ENCODE data around the gene CDCA7L. TPM values are rescaled to one million over a fixed set of nuclear protein-coding genes. Genes with fewer than 3 reads are reported as not detected.
"Not testable (repeated sequence)": the region's sequence is repeated elsewhere in the genome, so short reads cannot be mapped to it uniquely, and the experiment has no call there.

Gene CDCA7L
- total RNA-seq, 1 donor = 19.8 TPM

DNA sequence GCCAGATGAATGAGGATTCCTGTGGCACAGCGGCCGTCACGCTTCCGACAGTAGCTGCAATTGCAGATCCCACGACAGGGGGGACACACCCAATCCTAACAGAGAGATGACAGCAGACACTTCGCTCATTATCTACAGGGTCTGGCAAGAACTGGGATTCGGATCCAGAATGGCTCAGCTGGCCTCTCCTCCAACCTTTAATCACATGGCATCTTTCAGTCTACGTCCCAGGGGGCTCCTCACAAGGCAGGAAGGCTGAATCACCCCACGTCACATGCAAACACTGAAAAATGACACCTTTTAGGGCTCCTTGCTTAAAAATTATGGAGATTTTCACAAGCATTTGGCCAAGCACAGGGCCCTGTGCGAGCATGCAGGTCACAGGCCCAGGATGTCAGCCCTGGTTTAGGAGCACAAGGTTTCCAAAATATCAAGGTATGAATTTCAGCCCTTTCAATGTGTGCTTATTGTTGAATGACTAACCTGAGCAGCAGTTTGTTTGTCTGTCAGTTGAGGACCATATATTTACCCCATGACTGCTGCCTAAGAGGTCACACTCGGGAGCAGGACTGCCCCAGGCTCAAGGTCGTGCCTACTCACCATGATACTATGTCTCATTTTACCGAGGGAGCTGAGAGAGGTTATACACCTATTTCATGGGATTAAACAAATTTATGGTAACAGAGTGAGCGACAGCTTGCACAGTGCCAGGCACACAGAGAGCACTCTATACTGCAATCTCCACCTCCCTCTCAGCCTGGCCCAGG, 42.5 kb downstream of the CDCA7L start:
- peaks cover 11% of the 10 kb centered on the region for H3K4me1 ChIP-seq (ENCODE audit: insufficient read depth, low read length)
- H3K27me3 ChIP-seq (ENCODE audit: insufficient read depth, low read length) = no peaks in the 10 kb centered on the region

DNA sequence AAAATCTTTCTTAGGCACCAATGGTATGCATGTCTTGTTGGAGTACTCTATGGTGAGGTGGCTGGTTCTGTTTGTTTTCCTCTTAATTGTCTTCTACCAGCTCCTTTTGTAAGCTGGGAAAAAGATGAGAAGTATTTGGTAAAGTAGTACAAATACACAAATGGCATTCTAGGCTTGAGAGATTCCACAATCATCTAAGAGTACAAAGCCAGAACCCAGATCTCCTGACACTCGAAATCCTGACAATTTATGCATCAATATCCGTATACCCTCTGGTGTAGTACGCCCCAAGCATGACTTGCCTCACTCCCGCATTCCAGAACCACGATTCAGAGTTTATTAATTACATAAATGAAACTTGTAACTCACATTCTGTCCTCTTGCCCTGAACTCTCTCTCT, 43.5 kb downstream of the CDCA7L start:
- Histone ChIP-seq H3K4me3 (ENCODE audit: low read length) (no peak overlapping the region), H3K27me3 (ENCODE audit: insufficient read depth, low read length) (no peaks in the 10 kb centered on the region), H3K4me1 (ENCODE audit: insufficient read depth, low read length) (peaks cover 21% of the 10 kb centered on the region), H3K9me3 (ENCODE audit: low read depth, low read length) (no peaks in the 10 kb centered on the region)

More for the DNA sequence above, 42.5 kb downstream of the CDCA7L start:
- no peaks in the 10 kb centered on the region for H3K9me3 ChIP-seq (ENCODE audit: low read depth, low read length)
- no peak overlapping the region for H3K4me3 ChIP-seq (ENCODE audit: low read length)

GRCh38 chr7:21898265-21898930, 47.3 kb downstream of the CDCA7L start:
- peaks cover 28% of the 10 kb centered on the region for H3K4me1 ChIP-seq (ENCODE audit: insufficient read depth, low read length)
- no peaks in the 10 kb centered on the region for H3K27me3 ChIP-seq (ENCODE audit: insufficient read depth, low read length)
- H3K4me3 ChIP-seq (ENCODE audit: low read length) = peak overlapping the region; percentile 18
- H3K9me3 ChIP-seq (ENCODE audit: low read depth, low read length) = no peaks in the 10 kb centered on the region

- no peaks in the 10 kb centered on the region for H3K27me3 ChIP-seq (ENCODE audit: insufficient read depth, low read length)
- H3K9me3 ChIP-seq (ENCODE audit: low read depth, low read length) = no peaks in the 10 kb centered on the region
- H3K4me1 ChIP-seq (ENCODE audit: insufficient read depth, low read length) = peaks cover 19% of the 10 kb centered on the region
- H3K4me3 ChIP-seq (ENCODE audit: low read length) = no peak overlapping the region
Measured at GRCh38 chr7:21893401-21893800, 52.3 kb downstream of the CDCA7L start.

GRCh38 chr7:21891291-21891690, 54.4 kb downstream of the CDCA7L start:
- Histone ChIP-seq H3K4me1 (ENCODE audit: insufficient read depth, low read length) (no peaks in the 10 kb centered on the region), H3K9me3 (ENCODE audit: low read depth, low read length) (no peaks in the 10 kb centered on the region), H3K4me3 (ENCODE audit: low read length) (no peak overlapping the region), H3K27me3 (ENCODE audit: insufficient read depth, low read length) (no peaks in the 10 kb centered on the region)

DNA sequence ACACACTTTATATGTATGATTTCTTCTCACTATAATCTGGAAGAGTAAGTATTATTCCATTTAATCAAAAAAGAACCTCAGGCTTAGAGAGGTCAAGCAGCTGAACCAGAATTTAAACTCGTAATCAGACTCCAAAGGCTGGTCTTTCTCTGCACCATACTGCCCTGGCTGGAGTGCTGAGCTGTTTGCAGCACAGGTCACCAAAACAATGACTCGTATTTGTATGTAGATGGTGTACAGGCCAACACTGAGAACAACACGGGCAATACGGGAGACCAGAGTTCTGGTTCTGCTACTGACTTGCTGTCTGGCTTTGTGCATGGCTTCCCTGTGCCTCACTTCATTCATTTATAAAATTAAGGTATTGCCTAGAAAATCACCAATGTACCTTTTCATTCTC, 57.9 kb downstream of the CDCA7L start:
- no peak overlapping the region for H3K4me3 ChIP-seq (ENCODE audit: low read length)
- H3K27me3 ChIP-seq (ENCODE audit: insufficient read depth, low read length) = no peaks in the 10 kb centered on the region
- no peaks in the 10 kb centered on the region for H3K4me1 ChIP-seq (ENCODE audit: insufficient read depth, low read length)
- no peaks in the 10 kb centered on the region for H3K9me3 ChIP-seq (ENCODE audit: low read depth, low read length)

DNA sequence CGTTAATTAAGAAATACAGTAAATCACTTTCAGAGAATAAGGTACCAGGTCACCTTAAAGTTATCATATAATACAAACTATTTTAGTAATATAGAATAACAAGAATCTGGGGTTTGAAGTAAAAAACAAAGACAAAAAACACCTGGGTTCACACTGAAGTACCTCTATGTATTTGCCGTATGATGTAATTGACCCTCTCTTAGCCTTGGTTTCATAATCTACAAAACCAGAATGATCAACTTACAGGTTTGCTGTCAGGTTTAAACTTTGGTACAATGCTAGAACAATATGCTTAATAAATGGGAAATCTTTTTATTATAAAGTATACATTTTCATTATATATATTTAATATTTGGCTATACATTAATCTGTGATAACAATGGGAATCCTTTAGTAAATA, 58.3 kb downstream of the CDCA7L start:
- Histone ChIP-seq H3K4me3 (ENCODE audit: low read length) (no peak overlapping the region), H3K27me3 (ENCODE audit: insufficient read depth, low read length) (no peaks in the 10 kb centered on the region), H3K4me1 (ENCODE audit: insufficient read depth, low read length) (no peaks in the 10 kb centered on the region), H3K9me3 (ENCODE audit: low read depth, low read length) (no peaks in the 10 kb centered on the region)

- no peaks in the 10 kb centered on the region for H3K4me1 ChIP-seq (ENCODE audit: insufficient read depth, low read length)
- no peak overlapping the region for H3K4me3 ChIP-seq (ENCODE audit: low read length)
- H3K27me3 ChIP-seq (ENCODE audit: insufficient read depth, low read length) = no peaks in the 10 kb centered on the region
- no peaks in the 10 kb centered on the region for H3K9me3 ChIP-seq (ENCODE audit: low read depth, low read length)
Measured at GRCh38 chr7:21886396-21886795, 59.3 kb downstream of the CDCA7L start.

- no peak overlapping the region for H3K4me3 ChIP-seq (ENCODE audit: low read length)
- no peaks in the 10 kb centered on the region for H3K4me1 ChIP-seq (ENCODE audit: insufficient read depth, low read length)
- no peaks in the 10 kb centered on the region for H3K9me3 ChIP-seq (ENCODE audit: low read depth, low read length)
- H3K27me3 ChIP-seq (ENCODE audit: insufficient read depth, low read length) = no peaks in the 10 kb centered on the region
Measured at GRCh38 chr7:21884496-21884895, 61.2 kb downstream of the CDCA7L start.

DNA sequence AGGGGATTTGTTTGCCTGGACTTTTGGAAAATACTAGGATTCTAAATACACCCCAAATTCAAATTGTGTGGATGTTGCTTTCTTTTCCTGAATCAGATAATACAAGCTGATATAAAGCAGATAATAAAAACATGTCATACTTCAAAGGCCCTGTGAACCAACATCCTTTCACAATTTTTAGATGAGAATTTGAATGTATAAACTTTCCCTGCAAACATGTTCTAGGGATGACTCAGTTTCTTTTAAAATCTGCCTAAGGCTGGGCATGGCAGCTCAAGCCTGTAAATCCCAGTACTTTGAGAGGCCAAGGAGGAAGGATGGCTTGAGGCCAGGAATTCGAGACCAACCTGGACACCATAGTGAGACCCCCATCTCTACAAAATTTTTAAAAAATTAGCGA, 62.2 kb downstream of the CDCA7L start:
- H3K27me3 ChIP-seq (ENCODE audit: insufficient read depth, low read length); H3K9me3 ChIP-seq (ENCODE audit: low read depth, low read length); H3K4me1 ChIP-seq (ENCODE audit: insufficient read depth, low read length); H3K4me3 ChIP-seq (ENCODE audit: low read length): not testable (repeated sequence)

- H3K27me3 ChIP-seq (ENCODE audit: insufficient read depth, low read length) = no peaks in the 10 kb centered on the region
- no peaks in the 10 kb centered on the region for H3K4me1 ChIP-seq (ENCODE audit: insufficient read depth, low read length)
- H3K4me3 ChIP-seq (ENCODE audit: low read length) = no peak overlapping the region
- H3K9me3 ChIP-seq (ENCODE audit: low read depth, low read length) = no peaks in the 10 kb centered on the region
Measured at GRCh38 chr7:21883069-21883468, 62.6 kb downstream of the CDCA7L start.

- H3K27me3 ChIP-seq (ENCODE audit: insufficient read depth, low read length) = no peaks in the 10 kb centered on the region
- no peaks in the 10 kb centered on the region for H3K9me3 ChIP-seq (ENCODE audit: low read depth, low read length)
- peaks cover 3% of the 10 kb centered on the region for H3K4me1 ChIP-seq (ENCODE audit: insufficient read depth, low read length)
- no peak overlapping the region for H3K4me3 ChIP-seq (ENCODE audit: low read length)
Measured at GRCh38 chr7:21869785-21870402, 75.8 kb downstream of the CDCA7L start.

DNA sequence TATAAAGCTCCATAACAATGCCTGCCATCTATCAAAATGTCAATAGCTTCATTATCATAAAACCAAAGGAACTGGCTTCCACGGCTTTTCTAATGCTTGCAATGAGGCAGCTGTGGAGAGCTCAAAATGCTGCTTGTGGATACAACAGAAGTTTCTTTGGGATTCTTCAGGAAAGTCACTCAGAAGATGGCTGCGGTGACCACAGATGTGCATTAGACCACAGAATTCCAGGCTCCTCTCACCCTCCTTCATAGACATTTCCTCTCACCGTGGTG, 77.2 kb downstream of the CDCA7L start:
- Histone ChIP-seq H3K4me3 (ENCODE audit: low read length) (no peak overlapping the region), H3K27me3 (ENCODE audit: insufficient read depth, low read length) (no peaks in the 10 kb centered on the region), H3K9me3 (ENCODE audit: low read depth, low read length) (no peaks in the 10 kb centered on the region), H3K4me1 (ENCODE audit: insufficient read depth, low read length) (peaks cover 3% of the 10 kb centered on the region)

DNA sequence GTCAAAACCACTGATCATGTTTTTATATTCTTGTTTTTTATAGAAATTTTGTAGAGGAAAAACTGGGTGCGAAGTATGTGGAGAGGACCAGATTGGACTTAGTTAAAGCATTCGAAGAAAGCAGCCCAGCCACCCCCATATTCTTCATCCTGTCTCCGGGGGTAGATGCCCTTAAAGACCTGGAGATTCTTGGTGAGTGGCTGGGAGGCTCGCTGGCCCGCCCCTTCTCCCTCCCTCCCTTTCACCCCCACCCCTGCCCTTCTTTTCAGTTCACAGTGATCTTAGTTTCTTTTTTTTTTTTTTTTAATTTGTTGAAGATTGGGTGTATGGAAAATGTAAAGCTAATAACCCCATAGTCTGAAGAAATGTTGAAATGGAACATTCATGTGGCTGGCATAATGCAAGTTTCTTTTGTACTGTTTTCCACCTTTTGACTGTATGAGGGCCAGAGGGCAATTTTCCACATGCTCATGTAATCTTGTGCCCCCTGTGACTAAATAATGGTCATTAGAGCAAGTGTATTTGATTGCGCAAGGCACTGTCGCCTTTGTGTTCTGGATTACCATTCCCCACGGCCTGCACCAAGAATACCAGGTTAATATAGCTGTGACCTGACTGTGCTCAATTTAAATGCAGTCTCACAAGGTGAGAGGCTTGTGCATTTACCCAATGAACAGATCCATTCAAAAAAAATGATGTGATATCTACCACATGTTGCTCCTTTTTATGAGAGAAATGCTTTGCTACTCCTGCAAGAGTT, 77.7 kb downstream of the CDCA7L start:
- peaks cover 3% of the 10 kb centered on the region for H3K4me1 ChIP-seq (ENCODE audit: insufficient read depth, low read length)
- H3K9me3 ChIP-seq (ENCODE audit: low read depth, low read length) = no peaks in the 10 kb centered on the region
- no peak overlapping the region for H3K4me3 ChIP-seq (ENCODE audit: low read length)
- H3K27me3 ChIP-seq (ENCODE audit: insufficient read depth, low read length) = no peaks in the 10 kb centered on the region

GRCh38 chr7:21867226-21867625, 78.5 kb downstream of the CDCA7L start:
- H3K4me1 ChIP-seq (ENCODE audit: insufficient read depth, low read length) = peaks cover 3% of the 10 kb centered on the region
- H3K9me3 ChIP-seq (ENCODE audit: low read depth, low read length) = no peaks in the 10 kb centered on the region
- no peaks in the 10 kb centered on the region for H3K27me3 ChIP-seq (ENCODE audit: insufficient read depth, low read length)
- H3K4me3 ChIP-seq (ENCODE audit: low read length) = no peak overlapping the region
